Loucy (cell line): ENCODE results near the gene IAH1.

Experiments
- H2AFZ ChIP-seq: fragments of 200-600 bp; sonication (generic); 2 replicates; pipeline ENCODE4 v1.6.0; 2016; ENCODE audit warnings: antibody characterized with exemption, mild to moderate bottlenecking, low read length, moderate library complexity
- H3F3A ChIP-seq: fragments of 200-600 bp; 2 replicates; pipeline ENCODE4 v1.6.0; 2016; ENCODE audit warnings: antibody characterized with exemption, low read depth, mild to moderate bottlenecking
- H3K27me3 ChIP-seq: fragments of 200-600 bp; sonication (generic); 2 replicates; pipeline ENCODE4 v1.6.1; 2014; ENCODE audit warnings: low read length, mild to moderate bottlenecking; ENCODE audit not compliant: insufficient read depth, poor library complexity, severe bottlenecking
- H3K36me3 ChIP-seq: fragments of 200-600 bp; sonication (generic); 2 replicates; pipeline ENCODE4 v1.6.1; 2016; ENCODE audit warnings: low read length; ENCODE audit not compliant: insufficient read depth
- H3K4me1 ChIP-seq: fragments of 200-600 bp; sonication (generic); 2 replicates; pipeline ENCODE4 v1.5.1; 2014; ENCODE audit warnings: low read length, mild to moderate bottlenecking; ENCODE audit not compliant: insufficient read depth, poor library complexity, severe bottlenecking
- H3K4me2 ChIP-seq: fragments of 200-600 bp; sonication (generic); 2 replicates; pipeline ENCODE4 v1.6.0; 2014; ENCODE audit warnings: antibody characterized with exemption, low read length, low read depth, mild to moderate bottlenecking; ENCODE audit not compliant: poor library complexity, severe bottlenecking
- H3K4me3 ChIP-seq: fragments of 200-600 bp; sonication (generic); 2 replicates; pipeline ENCODE4 v1.5.1; 2014; ENCODE audit warnings: low read length, mild to moderate bottlenecking, mixed read lengths; ENCODE audit not compliant: poor library complexity, severe bottlenecking
- H3K79me2 ChIP-seq: fragments of 200-600 bp; sonication (generic); 2 replicates; pipeline ENCODE4 v1.6.1; 2014; ENCODE audit warnings: low read length; ENCODE audit not compliant: insufficient read depth
- H3K9ac ChIP-seq: fragments of 200-600 bp; sonication (generic); 2 replicates; pipeline ENCODE4 v1.6.0; 2014; ENCODE audit warnings: mild to moderate bottlenecking, low read depth, low read length, moderate library complexity; ENCODE audit not compliant: poor library complexity, severe bottlenecking
- H3K9me2 ChIP-seq: fragments of 200-600 bp; sonication (generic); replicated peaks from 2 replicates; pipeline ENCODE4 v1.6.1; 2016; ENCODE audit warnings: low read depth, low read length, mixed read lengths
- H3K9me3 ChIP-seq: fragments of 200-600 bp; sonication (generic); 2 replicates; pipeline ENCODE4 v1.6.1; 2014; ENCODE audit warnings: mild to moderate bottlenecking, antibody characterized with exemption, low read length, low read depth; ENCODE audit not compliant: insufficient read depth
- H4K20me1 ChIP-seq: fragments of 200-600 bp; sonication (generic); 2 replicates; pipeline ENCODE4 v1.6.0; 2014; ENCODE audit warnings: antibody characterized with exemption, low read length, mild to moderate bottlenecking; ENCODE audit not compliant: insufficient read depth, poor library complexity, severe bottlenecking
- EZH2phosphoT487 ChIP-seq: fragments of 200-600 bp; IDR thresholded peaks from 2 replicates; pipeline ENCODE4 v1.6.1; 2018; ENCODE audit warnings: antibody characterized with exemption, mild to moderate bottlenecking, moderate library complexity, borderline replicate concordance
- TF ChIP-seq, protein P1 (sequence below): fragments of 200-600 bp; sonication (generic); conservative IDR thresholded peaks from 2 replicates; pipeline ENCODE4 v1.5.1; 2014; ENCODE audit warnings: mild to moderate bottlenecking, antibody characterized with exemption, low read length

The IAH1 gene

DNA sequence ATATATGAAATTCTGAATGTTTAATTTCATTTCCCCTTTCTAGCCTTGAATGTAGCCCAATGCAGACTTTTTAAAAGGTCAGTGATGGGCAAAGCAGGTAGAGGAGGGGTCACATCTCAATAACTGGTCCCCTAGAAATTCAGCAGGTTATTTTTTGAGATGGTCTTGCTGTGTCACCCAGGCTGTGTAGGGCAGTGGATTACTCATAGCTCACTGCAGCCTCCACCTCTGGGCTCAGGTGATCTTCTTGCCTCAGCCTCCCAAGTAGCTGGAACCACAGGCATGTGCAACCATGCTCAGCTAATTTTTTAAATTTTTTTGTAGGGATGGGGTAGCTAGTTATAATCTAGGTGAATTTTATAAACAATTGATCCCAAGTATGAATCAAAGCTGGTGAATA is 8.8 kb downstream of the IAH1 start:
- H3K9ac ChIP-seq, result no peak overlapping the region
- no peaks in the 10 kb centered on the region for H3K79me2 ChIP-seq
- H3K9me2 ChIP-seq, result no peaks in the 10 kb centered on the region

DNA sequence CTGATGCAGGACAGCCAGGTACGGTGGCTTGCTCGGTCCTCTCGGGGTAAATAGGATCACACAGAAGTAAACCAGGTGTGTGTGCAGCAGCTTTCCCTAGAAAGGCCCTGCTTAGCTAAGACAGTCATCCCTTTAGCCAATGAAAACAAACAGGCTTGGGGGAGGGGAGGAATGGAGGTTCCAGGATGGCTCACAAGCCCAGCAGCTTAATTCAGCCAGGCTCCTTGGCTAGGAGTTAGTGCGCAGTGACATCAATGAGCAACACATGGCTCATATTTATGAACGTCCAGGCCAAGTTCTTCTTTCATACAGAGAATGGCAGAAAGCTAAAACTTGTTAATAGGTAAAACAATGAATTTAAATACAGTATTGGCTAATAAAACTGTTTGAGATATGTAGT is 10.2 kb downstream of the IAH1 start:
- no peaks in the 10 kb centered on the region for H3K79me2 ChIP-seq
- H3K4me2 ChIP-seq, result no peak overlapping the region
- no peaks in the 10 kb centered on the region for H3K9me3 ChIP-seq
- H2AFZ ChIP-seq, result no peak overlapping the region
- no peaks in the 10 kb centered on the region for H3K9me2 ChIP-seq
- TF ChIP-seq, protein P1, sequence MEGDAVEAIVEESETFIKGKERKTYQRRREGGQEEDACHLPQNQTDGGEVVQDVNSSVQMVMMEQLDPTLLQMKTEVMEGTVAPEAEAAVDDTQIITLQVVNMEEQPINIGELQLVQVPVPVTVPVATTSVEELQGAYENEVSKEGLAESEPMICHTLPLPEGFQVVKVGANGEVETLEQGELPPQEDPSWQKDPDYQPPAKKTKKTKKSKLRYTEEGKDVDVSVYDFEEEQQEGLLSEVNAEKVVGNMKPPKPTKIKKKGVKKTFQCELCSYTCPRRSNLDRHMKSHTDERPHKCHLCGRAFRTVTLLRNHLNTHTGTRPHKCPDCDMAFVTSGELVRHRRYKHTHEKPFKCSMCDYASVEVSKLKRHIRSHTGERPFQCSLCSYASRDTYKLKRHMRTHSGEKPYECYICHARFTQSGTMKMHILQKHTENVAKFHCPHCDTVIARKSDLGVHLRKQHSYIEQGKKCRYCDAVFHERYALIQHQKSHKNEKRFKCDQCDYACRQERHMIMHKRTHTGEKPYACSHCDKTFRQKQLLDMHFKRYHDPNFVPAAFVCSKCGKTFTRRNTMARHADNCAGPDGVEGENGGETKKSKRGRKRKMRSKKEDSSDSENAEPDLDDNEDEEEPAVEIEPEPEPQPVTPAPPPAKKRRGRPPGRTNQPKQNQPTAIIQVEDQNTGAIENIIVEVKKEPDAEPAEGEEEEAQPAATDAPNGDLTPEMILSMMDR, result no peak
- TF ChIP-seq EZH2phosphoT487, result no peak
- no peak overlapping the region for H3K9ac ChIP-seq
- H4K20me1 ChIP-seq, result no peaks in the 10 kb centered on the region
- no peaks in the 10 kb centered on the region for H3K27me3 ChIP-seq
- H3F3A ChIP-seq, result no peaks in the 10 kb centered on the region
- H3K4me1 ChIP-seq, result no peaks in the 10 kb centered on the region
- no peak overlapping the region for H3K4me3 ChIP-seq
- H3K36me3 ChIP-seq, result peaks cover 69% of the 10 kb centered on the region; the same call in 1 of the 2 replicates

More for the DNA sequence above, 8.8 kb downstream of the IAH1 start:
- TF ChIP-seq, protein P1, result no peak
- TF ChIP-seq EZH2phosphoT487, result no peak
- Histone ChIP-seq H3K4me3 (no peak overlapping the region), H2AFZ (no peak overlapping the region), H4K20me1 (no peaks in the 10 kb centered on the region), H3K36me3 (peaks cover 55% of the 10 kb centered on the region; the same call in 1 of the 2 replicates), H3F3A (no peaks in the 10 kb centered on the region), H3K9me3 (no peaks in the 10 kb centered on the region), H3K4me1 (no peaks in the 10 kb centered on the region), H3K27me3 (no peaks in the 10 kb centered on the region), H3K4me2 (no peak overlapping the region)

DNA sequence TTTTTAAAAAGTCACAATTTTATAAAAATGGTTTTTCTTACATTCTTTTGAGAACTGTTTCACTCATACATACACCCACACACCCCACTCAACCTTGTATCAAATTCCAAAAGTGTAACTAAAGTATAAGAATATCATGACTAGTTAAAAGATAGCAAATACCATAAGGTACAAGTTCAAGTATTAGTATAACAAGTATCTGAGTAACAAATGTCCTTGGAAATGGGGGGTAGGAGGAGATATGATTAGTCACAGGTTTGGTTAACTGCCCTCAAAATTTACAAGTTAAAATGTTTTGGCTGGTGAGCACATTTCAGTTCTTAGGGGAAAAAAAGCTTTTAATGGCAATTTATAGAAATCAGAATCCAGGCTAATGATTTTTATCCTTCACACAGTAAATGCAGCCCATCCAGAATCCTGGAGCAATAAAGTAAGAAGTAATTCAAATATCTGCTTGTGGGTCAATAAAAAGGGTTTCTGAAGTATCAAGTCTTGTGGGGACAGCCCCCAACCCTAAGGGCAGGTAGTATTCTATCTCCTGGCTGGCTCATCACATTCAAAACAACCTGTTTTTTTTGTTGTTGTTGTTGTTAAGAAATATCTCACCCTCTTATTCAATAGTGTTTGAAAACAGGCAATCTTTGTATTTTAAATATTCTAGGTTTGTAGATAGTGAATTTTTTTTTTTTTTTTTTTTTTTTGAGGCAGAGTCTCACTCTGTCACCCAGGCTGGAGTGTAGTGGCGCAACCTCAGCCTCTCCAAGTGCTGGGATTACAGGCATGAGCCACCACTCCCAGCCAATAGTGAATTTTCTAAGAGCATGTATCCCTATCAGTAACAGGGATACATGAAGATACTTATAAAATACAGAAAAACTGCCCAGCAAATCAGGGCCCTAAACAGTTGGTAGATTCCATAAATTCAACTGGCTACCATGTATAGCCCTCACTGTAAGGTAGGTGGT is 14.5 kb downstream of the IAH1 start:
- H3K79me2 ChIP-seq, result no peaks in the 10 kb centered on the region
- peaks cover 97% of the 10 kb centered on the region; the same call in 1 of the 2 replicates for H3K36me3 ChIP-seq
- H3K27me3 ChIP-seq, result no peaks in the 10 kb centered on the region
- no peaks in the 10 kb centered on the region for H3K9me3 ChIP-seq
- TF ChIP-seq, protein P1, result no peak
- no peak for TF ChIP-seq EZH2phosphoT487
- H4K20me1 ChIP-seq, result no peaks in the 10 kb centered on the region
- H2AFZ ChIP-seq, result no peak overlapping the region
- no peak overlapping the region for H3K4me2 ChIP-seq
- no peak overlapping the region for H3K9ac ChIP-seq
- no peaks in the 10 kb centered on the region for H3K9me2 ChIP-seq
- no peaks in the 10 kb centered on the region for H3F3A ChIP-seq
- H3K4me3 ChIP-seq, result no peak overlapping the region
- no peaks in the 10 kb centered on the region for H3K4me1 ChIP-seq
